Measurements from ENCODE around the gene AGO3.

The AGO3 gene

DNA sequence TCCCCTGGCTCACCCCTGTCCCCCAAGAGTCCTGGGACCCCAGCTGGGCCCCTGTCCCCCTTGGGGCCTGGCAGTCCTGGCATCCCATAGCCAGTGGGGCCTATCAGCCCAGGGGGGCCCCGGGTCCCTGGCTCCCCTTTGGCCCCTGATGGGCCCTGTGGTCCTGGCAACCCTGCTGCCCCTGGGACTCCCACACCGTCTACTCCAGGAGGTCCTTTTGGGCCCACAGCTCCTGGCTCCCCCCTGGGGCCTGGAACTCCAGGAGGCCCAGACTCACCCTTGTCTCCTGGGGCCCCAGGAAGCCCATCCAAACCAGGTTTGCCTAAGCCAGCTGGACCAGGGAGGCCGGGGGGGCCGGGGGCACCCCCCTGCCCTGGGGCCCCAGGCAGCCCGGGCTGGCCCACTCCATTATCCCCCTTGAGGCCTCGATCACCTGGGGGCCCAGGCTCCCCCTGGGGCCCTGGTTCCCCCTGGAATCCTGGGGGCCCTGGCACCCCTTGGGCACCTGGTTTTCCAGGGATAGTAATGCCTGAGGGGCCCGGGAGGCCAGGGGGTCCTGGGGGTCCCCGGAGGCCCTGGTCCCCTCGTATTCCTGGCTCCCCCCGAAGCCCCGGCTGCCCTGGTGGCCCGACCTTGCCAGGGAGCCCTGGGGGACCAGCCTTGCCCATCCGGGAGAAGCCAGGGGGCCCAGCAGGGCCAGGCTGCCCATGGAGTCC is 167.9 kb downstream of the AGO3 start:
- no peak for DNase-seq

DNA sequence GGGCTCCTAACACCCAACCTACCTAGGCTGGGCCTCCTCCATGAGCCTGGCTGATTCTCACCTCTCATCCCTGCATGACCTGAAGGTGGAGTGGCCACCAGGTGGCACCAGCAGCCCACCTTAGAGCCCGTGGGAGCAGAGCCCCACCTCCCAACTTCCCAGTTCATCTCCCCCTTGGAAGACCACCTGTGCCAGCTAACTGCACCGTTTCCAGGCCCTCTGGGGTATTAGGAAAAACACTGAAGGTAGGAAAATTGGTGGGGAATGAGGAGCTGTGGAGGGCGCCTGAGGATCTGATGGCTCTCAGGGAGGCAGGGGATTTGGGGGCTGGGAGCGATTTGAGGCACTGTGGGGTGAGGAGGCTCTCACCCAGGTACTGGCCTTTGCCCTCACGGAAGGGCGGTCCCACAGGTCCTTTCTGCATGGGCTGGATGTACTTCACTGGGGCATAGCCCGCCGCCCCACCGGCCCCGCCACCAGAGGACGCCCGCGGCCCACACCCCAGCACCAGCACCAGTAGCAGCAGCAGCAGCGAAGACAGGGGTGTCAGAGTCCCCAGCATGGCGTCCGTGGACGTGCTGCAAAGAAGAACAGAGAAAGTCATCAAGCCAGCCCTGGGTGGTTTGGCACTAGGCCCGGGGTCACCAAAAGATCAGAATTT is 168.9 kb downstream of the AGO3 start:
- peak; percentile 74 for DNase-seq

DNA sequence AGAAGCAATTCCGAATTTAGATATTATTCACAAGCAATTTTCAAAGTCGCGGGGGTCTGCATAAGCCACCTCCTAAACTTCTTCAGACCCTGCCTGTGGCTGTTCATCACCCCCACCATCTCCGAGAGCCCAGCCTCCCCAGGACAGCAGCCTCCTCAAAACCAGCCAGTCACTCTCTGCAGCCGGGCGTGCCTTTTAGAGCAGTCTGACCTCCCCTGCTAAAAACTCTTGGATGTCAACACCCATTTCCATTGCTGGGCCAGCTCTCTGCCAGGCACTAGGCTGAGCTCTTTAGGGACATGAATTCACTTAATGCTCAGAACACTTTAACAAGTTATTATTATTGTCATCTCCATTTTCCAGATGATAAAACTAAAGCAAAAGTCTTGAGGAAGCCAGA is 169.5 kb downstream of the AGO3 start:
- DNase-seq: no peak

DNA sequence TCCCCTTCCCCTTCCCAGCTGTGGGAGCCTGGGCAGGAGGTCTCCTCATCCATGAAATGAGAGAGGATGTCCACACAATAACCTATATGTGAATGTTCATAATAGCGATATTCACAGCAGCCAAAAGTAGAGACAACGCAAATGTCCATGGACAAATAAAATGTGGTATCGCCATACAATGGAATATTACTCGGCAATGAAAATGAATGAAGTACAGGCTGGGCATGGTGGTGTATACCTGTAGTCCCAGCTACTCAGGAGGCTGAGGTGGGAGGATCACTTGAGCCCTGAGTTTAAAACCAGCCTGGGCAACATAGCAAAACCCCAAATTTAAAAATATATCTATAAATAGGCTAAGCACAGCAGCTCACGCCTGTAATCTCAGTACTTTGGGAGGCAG is 170.6 kb downstream of the AGO3 start:
- DNase-seq: no peak

DNA sequence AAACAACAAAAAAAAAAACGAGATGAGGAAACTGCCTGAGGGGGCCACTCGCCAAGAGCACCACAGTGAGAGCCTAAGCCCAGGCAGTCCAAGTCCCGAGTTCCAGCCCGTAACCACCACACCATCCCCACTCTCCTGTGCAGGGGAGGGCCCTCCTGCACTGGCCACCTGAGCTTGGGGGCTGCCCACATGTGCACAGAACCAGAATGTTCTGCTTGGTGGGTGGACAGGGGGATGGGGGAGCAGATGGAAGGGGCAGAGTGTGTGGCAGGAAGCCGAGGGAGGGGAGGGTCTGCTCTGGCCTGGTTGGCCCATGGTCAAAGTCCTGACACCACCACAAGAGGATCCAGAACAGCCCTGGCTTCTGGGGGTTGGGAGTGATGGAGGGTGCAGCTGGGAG is 175.4 kb downstream of the AGO3 start:
- no peak for DNase-seq

DNA sequence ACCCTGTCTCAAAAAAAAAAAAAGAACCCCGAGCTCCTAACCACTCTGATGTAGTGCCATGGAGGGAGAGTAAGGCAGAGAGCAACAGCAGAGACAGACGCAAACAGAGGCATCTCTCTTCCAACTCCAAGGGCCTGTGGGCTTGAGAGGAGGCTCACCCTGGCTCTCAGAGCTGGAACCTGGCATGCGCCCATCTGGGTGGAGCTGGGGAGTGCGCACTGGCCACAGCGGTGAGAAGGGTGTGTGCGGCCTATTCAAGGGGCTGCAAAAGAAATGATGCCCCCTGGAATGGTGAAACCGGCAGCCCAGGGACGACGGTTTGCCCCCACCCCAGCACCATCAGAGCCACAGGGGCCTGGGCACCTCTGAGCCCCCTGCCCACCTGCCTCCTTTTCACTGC is 176.5 kb downstream of the AGO3 start:
- no peak for DNase-seq

DNA sequence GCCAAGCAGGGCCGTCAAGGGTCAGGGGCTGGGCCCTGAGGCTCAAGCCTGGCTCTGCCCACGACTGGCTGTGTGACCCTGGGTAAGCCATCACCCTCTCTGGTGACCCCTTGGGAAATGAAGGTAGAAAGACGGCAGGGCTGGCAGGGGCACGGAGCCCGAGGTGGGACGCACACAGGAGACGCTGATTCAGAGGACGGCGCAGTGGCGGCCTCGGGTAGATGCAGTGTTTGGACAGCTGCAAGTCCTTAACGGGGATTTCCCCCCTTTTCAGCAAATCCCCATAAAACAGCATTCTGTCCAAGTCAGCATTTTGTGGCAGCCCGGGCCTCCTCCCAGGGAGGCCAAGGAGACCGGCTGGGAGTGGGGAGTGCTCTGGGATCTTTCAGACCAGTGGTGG is 177.4 kb downstream of the AGO3 start:
- peak; percentile 78 for DNase-seq

- peak; percentile 64 for DNase-seq
These were observed 178.3 kb downstream of the AGO3 start for GRCh38 chr1:36109041-36109679.

DNA sequence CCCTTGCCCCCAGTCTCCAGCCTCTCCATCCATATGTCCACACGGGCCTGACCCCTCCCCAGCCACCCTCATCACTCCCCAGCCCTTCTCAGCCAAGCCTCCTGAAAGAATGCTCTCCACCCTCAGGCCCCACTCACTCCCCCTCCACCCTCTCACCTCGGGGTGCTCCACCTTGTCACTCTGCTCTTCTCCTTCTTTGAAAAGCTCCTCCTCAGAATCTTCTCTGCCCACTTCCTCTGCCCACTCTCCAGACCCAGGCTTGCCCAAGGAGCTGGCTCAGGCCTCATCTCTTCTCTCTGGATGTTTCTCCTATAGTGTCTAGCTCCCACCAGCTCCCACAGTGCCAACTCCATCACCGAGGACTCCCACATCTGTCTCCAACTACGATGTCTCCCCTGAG is 180.2 kb downstream of the AGO3 start:
- DNase-seq: no peak

DNA sequence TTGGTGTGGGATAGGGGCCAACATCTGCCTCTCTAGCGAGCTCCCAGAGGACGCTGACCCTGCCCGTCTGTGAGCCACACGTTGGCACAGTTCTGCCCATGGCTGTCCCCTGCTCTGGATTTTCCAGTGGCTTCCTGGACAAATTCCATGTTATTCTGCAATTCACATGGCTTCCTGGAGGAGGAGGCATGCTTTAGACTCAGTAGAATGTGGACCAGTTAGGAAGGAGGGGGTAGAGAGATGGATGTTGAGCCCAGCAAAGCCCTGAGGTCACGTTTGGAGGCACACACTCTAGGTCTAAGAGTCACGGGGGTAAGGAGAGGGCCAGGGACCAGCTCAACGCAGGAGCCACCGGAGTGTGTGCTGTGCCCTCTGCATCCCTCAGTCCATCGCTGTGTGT is 181.9 kb downstream of the AGO3 start:
- DNase-seq: no peak

GRCh38 chr1:36114371-36114770 is 183.5 kb downstream of the AGO3 start:
- no peak for DNase-seq

- no peak for DNase-seq
These were observed 184.3 kb downstream of the AGO3 start for GRCh38 chr1:36115200-36115669.

DNA sequence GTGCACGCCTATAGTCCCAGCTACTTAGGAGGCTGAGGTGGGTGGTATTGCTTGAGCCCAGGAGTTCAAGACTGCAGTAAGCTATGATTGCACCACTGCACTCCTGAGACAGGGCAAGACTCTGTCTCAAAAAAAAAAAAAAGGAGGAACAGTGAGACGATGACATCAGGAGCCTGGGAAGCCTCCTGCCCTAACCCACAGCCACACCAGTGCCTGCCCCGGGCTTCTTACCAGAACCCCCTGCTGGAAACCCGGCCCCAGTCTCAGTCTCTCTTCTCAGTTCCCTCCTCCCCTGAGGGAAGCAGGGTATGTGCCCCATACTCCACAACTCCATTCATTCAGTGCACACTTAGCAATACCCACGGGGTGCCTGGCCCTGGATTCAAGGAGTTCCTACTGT is 185.0 kb downstream of the AGO3 start:
- no peak for DNase-seq

DNA sequence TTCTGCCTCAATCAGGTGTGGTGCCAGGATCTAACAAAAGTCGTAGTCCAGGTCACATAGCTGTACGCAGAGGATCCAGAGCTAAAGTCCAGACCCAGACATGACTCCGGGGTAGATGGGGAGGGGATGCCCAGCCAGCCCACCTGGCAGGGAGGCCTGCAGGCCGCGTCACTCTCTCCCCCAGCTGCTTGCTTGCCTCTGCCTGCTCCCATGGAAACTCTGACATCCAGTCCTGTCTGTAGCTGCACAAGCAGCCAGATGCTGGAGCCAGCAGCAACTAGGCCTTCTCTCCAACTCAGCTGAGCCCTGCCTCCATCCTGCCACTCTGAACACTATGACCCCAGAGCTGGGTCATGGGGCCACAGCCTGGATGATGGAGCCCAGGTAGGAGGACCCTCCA is 186.0 kb downstream of the AGO3 start:
- no peak for DNase-seq

DNA sequence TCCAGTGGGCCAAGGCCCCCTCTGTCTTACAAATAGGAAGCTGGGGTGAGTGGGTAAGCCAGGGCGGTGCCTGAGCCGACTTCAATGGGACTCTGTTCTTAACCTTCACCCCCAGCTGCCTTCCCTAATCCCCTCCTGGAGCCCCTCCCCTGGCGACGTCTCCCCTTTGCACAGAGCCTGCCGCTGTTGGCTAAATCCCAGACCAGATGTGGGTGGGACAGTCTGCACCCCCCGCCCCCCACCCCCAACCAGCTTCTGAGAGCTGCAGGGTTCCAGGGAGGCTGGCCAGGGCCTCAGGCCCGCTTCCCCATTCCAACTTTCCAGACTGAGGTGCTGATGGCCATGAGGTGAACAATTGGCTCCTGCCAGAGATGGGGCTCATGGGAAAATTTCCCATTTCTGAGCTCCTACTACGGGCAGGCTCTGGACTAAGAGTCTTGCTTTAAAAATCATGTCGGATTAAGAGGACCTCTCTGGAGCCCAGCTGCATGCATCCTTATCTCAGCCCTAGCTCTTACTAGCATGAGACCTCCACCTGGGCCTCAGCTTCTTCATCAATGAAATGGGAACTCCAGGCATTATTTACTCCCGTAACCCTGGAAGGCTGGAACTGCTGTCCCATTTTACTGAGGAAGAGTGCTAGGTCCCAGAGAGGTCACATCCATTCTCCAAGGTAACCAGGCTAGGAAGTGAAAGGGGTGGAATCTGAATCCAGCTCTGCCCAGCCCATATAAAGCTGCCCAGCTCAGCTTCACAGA is 187.7 kb downstream of the AGO3 start:
- no peak for DNase-seq

DNA sequence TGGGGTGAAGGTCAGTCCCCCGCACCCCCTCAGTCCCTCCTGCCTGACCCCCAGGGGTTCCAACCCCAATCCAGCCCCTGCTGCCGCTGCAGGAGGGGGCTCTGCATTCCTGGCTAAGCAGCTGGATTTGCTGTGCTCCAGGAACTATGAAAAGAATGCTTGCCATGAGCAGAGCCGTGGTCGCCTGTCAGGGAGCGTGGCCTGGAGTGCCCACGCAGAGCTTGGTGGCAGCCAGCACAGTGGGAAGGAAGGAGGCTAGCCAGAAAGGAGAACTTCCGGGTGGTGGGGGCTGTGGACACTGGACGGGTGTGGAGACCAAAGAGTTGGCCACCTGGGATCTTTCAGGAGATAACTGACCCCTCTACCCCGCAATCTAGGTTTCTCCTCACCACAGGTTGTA is 188.6 kb downstream of the AGO3 start:
- no peak for DNase-seq

All from T1000 (cell line).